IMR-90 (cell line): ENCODE results near the gene TMEM114.
A peak's percentile ranks its signal among the peaks of the same experiment; 100 is the strongest.

Experiments
- BHLHE40 ChIP-seq: fragments of 150-350 bp; IDR thresholded peaks from 2 replicates; pipeline ENCODE4 v1.6.1; 2016; ENCODE audit warnings: mild to moderate bottlenecking, low read depth, low read length
- CEBPB ChIP-seq: IDR thresholded peaks from 2 replicates; pipeline ENCODE4 v1.6.1; 2012; ENCODE audit warnings: low read depth, low read length, improper control_type of control experiment
- CHD1 ChIP-seq: IDR thresholded peaks from 2 replicates; pipeline ENCODE4 v1.6.1; 2012; ENCODE audit warnings: low read depth, low read length, improper control_type of control experiment
- CTCF ChIP-seq: conservative IDR thresholded peaks from 2 replicates; pipeline ENCODE4 v1.5.1; 2012; ENCODE audit warnings: mild to moderate bottlenecking, low read depth, low read length, improper control_type of control experiment
- ELK1 ChIP-seq: fragments of 150-350 bp; IDR thresholded peaks from 2 replicates; pipeline ENCODE4 v1.6.1; 2016; ENCODE audit warnings: low read depth, mild to moderate bottlenecking, low read length, moderate library complexity, borderline replicate concordance
- FOS ChIP-seq: fragments of 150-350 bp; IDR thresholded peaks from 2 replicates; pipeline ENCODE4 v1.6.1; 2016; ENCODE audit warnings: low read depth, low read length
- MAZ ChIP-seq: IDR thresholded peaks from 2 replicates; pipeline ENCODE4 v1.6.1; 2012; ENCODE audit warnings: low read depth, mild to moderate bottlenecking, low read length, improper control_type of control experiment, moderate library complexity, borderline replicate concordance
- MXI1 ChIP-seq: IDR thresholded peaks from 2 replicates; pipeline ENCODE4 v1.6.1; 2012; ENCODE audit warnings: low read depth, mild to moderate bottlenecking, low read length, moderate library complexity, borderline replicate concordance
- POLR2A ChIP-seq: IDR thresholded peaks from 2 replicates; pipeline ENCODE4 v1.6.1; 2012; ENCODE audit warnings: mild to moderate bottlenecking, low read depth, low read length
- RAD21 ChIP-seq: IDR thresholded peaks from 2 replicates; pipeline ENCODE4 v1.6.1; 2012; ENCODE audit warnings: low read length, improper control_type of control experiment
- RCOR1 ChIP-seq: IDR thresholded peaks from 2 replicates; pipeline ENCODE4 v1.6.1; 2012; ENCODE audit warnings: mild to moderate bottlenecking, low read length, improper control_type of control experiment; ENCODE audit not compliant: insufficient replicate concordance
- RFX5 ChIP-seq: IDR thresholded peaks from 2 replicates; pipeline ENCODE4 v1.8.0; 2012; ENCODE audit warnings: low read depth, mild to moderate bottlenecking, low read length, moderate library complexity
- SMC3 ChIP-seq: fragments of 150-350 bp; IDR thresholded peaks from 2 replicates; pipeline ENCODE4 v1.6.1; 2016; ENCODE audit warnings: low read depth, mild to moderate bottlenecking, antibody characterized with exemption, low read length, moderate library complexity
- USF2 ChIP-seq: fragments of 150-350 bp; IDR thresholded peaks from 2 replicates; pipeline ENCODE4 v1.6.1; 2017; ENCODE audit warnings: mild to moderate bottlenecking, antibody characterized with exemption, low read length, low read depth

GRCh38 chr16:8572919-8573724, 17.2 kb downstream of the TMEM114 start:
- TF ChIP-seq CTCF = peak; percentile 53
- TF ChIP-seq BHLHE40 = no peak
- TF ChIP-seq POLR2A = no peak
- no peak for TF ChIP-seq RCOR1
- no peak for TF ChIP-seq ELK1
- no peak for TF ChIP-seq RFX5
- no peak for TF ChIP-seq MAZ
- peak; percentile 89 for TF ChIP-seq CEBPB
- no peak for TF ChIP-seq MXI1
- TF ChIP-seq CHD1 = no peak
- peak; percentile 54; the same call in 1 of the 2 replicates for TF ChIP-seq RAD21
- peak; percentile 41 for TF ChIP-seq SMC3
- TF ChIP-seq FOS = no peak
- no peak for TF ChIP-seq USF2
